Neural cell (in vitro differentiated cells): ENCODE data around the gene CLDN15.

Experiments
- CTCF ChIP-seq: fragments of 450-650 bp; IDR thresholded peaks from 2 replicates; pipeline ENCODE4 v1.5.1; 2014; ENCODE audit warnings: antibody characterized with exemption, mild to moderate bottlenecking, moderate library complexity; ENCODE audit not compliant: poor library complexity, severe bottlenecking
- EP300 ChIP-seq: fragments of 450-650 bp; conservative IDR thresholded peaks from 2 replicates; pipeline ENCODE4 v1.6.1; 2014; ENCODE audit warnings: antibody characterized with exemption, mild to moderate bottlenecking, moderate library complexity; ENCODE audit not compliant: poor library complexity, severe bottlenecking
- EZH2 ChIP-seq: fragments of 200-600, 300-800 bp; shearing (Covaris generic), sonication (generic); IDR thresholded peaks from 2 replicates; pipeline ENCODE4 v1.6.1; 2014; ENCODE audit warnings: antibody characterized with exemption, low read length, borderline replicate concordance, mild to moderate bottlenecking; ENCODE audit not compliant: insufficient read depth, poor library complexity, severe bottlenecking
- MXI1 ChIP-seq: fragments of 450-650 bp; conservative IDR thresholded peaks from 2 replicates; pipeline ENCODE4 v1.6.1; 2014; ENCODE audit warnings: antibody characterized with exemption, mild to moderate bottlenecking; ENCODE audit not compliant: poor library complexity, severe bottlenecking
- POLR2AphosphoS5 ChIP-seq: IDR thresholded peaks from 2 replicates; pipeline ENCODE4 v1.6.1; 2012
- REST ChIP-seq: IDR thresholded peaks from 2 replicates; pipeline ENCODE4 v1.6.1; 2012; ENCODE audit warnings: borderline replicate concordance
- SMC3 ChIP-seq: fragments of 450-650 bp; conservative IDR thresholded peaks from 2 replicates; pipeline ENCODE4 v1.6.1; 2014; ENCODE audit warnings: antibody characterized with exemption, mild to moderate bottlenecking, moderate library complexity; ENCODE audit not compliant: poor library complexity
- TAF1 ChIP-seq: IDR thresholded peaks from 2 replicates; pipeline ENCODE4 v1.6.1; 2012; ENCODE audit warnings: low read depth

GRCh38 chr7:101218236-101219125, 19.1 kb downstream of the CLDN15 start:
- TF ChIP-seq CTCF (no peak), EZH2 (no peak), REST (no peak), POLR2AphosphoS5 (no peak), TAF1 (no peak), MXI1 (peak; percentile 22), EP300 (no peak), SMC3 (no peak)
